Esophagus muscularis mucosa (tissue), 4 donors: ENCODE measurements around the gene TBC1D10A. TPM values are rescaled to one million over a fixed set of nuclear protein-coding genes. Genes with fewer than 3 reads are reported as not detected.
A peak's percentile ranks its signal among the peaks of the same experiment; 100 is the strongest.

Source experiments
- DNase-seq: peaks from one replicate; pipeline ENCODE4 v3.0.0-alpha.2; 2017; ENCODE audit errors: extremely low spot score
- H3K27ac ChIP-seq, 4 donors: fragments of 200-600 bp; sonication (generic); replicated peaks in 1 of 4; 1 replicate in 3 of 4; 2 replicates in 1 of 4; pipeline ENCODE4 v1.5.1; 2016 to 2019; ENCODE audit warnings: mild to moderate bottlenecking in 1 of 4
- H3K27me3 ChIP-seq, 4 donors: fragments of 200-600 bp; sonication (generic); one replicate each; pipeline versions ENCODE4 v1.5.1 to v1.6.0; 2016 to 2019
- H3K36me3 ChIP-seq, 4 donors: fragments of 200-600 bp; sonication (generic); one replicate each; pipeline ENCODE4 v1.5.1; 2016 to 2019
- H3K4me1 ChIP-seq, 4 donors: fragments of 200-600 bp; sonication (generic); one replicate each; pipeline ENCODE4 v1.5.1; 2016 to 2019
- H3K4me3 ChIP-seq, 4 donors: fragments of 200-600 bp; sonication (generic); 1 replicate in 2 of 4; 2 replicates in 2 of 4; pipeline ENCODE4 v1.5.1; 2016 to 2019; ENCODE audit warnings: mild to moderate bottlenecking in 4 of 4, moderate library complexity in 1 of 4
- H3K9me3 ChIP-seq, 4 donors: fragments of 200-600 bp; sonication (generic); 1 replicate in 3 of 4; 2 replicates in 1 of 4; pipeline ENCODE4 v1.5.1; 2016 to 2019
- EP300 ChIP-seq: sonication (generic); formaldehyde crosslinking; IDR thresholded peaks from one replicate; pipeline ENCODE4 v1.6.1; 2017; ENCODE audit warnings: antibody characterized with exemption
- POLR2A ChIP-seq: fragments of 450-650 bp; IDR thresholded peaks from one replicate; pipeline ENCODE4 v1.6.1; 2017; ENCODE audit warnings: antibody characterized with exemption, moderate library complexity, mild to moderate bottlenecking, low read depth
- POLR2AphosphoS5 ChIP-seq, 2 donors: sonication (generic); formaldehyde crosslinking; IDR thresholded peaks; one replicate each; pipeline ENCODE4 v1.6.1; 2017; ENCODE audit warnings: antibody characterized with exemption in 2 of 2
- WGBS: methylation state at CpG from one replicate; pipeline ENCODE4 v1.1.5; 2018; 5-methylcytosine and 5-hydroxymethylcytosine counted together
- intact Hi-C: fragments of 100-400 bp; cut with DNase I; formaldehyde crosslinking; loops from one replicate; pipeline ENCODE4 v1.15.1; 2023
- total RNA-seq, 4 donors: library from RNA; depleted of rRNA; stranded (reverse); fragments of >200 nt; gene quantifications; one replicate each; pipeline versions ENCODE4 v1.1.0 to v1.2.1, GENCODE V29; 2016
- TF ChIP-seq, protein P1 (sequence below), 3 experiments: fragments of 200-600 bp in 2 of 3; fragments of 450-650 bp in 1 of 3; sonication (generic) in 2 of 3; IDR thresholded peaks; one replicate each; pipeline ENCODE4 v1.5.1; 2017 to 2019; ENCODE audit warnings: antibody characterized with exemption in 3 of 3, mild to moderate bottlenecking in 2 of 3, moderate library complexity in 1 of 3

Gene TBC1D10A
- total RNA-seq, 4 donors from 2014 or later, result 29.5 to 40.3 (median 38.0) TPM

- WGBS, result 89% methylated on average over 2 of the region's 2 CpGs
- H3K27ac ChIP-seq, result peak overlapping the region in 2 of 4 donors; percentile 13 to 17
- H3K9me3 ChIP-seq, result no peaks in the 10 kb centered on the region
- H3K4me3 ChIP-seq, result no peak overlapping the region
- H3K36me3 ChIP-seq, result peaks cover 71 to 82% (median 79%) of the 10 kb centered on the region in 4 donors
- H3K27me3 ChIP-seq, result no peaks in the 10 kb centered on the region
- peaks cover 0 to 8% (median 3%) of the 10 kb centered on the region in 4 donors for H3K4me1 ChIP-seq
- intact Hi-C loops, result no loop called here
- TF ChIP-seq, protein P1, sequence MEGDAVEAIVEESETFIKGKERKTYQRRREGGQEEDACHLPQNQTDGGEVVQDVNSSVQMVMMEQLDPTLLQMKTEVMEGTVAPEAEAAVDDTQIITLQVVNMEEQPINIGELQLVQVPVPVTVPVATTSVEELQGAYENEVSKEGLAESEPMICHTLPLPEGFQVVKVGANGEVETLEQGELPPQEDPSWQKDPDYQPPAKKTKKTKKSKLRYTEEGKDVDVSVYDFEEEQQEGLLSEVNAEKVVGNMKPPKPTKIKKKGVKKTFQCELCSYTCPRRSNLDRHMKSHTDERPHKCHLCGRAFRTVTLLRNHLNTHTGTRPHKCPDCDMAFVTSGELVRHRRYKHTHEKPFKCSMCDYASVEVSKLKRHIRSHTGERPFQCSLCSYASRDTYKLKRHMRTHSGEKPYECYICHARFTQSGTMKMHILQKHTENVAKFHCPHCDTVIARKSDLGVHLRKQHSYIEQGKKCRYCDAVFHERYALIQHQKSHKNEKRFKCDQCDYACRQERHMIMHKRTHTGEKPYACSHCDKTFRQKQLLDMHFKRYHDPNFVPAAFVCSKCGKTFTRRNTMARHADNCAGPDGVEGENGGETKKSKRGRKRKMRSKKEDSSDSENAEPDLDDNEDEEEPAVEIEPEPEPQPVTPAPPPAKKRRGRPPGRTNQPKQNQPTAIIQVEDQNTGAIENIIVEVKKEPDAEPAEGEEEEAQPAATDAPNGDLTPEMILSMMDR (IDR thresholded peaks at IDR 0.05), result no peak
- TF ChIP-seq EP300 (no peak), POLR2A (no peak), POLR2AphosphoS5 (IDR thresholded peaks at IDR 0.05) (no peak)
- no peak for DNase-seq
Observed at GRCh38 chr22:30332994-30333706, 6.4 kb upstream of the TBC1D10A start.

DNA sequence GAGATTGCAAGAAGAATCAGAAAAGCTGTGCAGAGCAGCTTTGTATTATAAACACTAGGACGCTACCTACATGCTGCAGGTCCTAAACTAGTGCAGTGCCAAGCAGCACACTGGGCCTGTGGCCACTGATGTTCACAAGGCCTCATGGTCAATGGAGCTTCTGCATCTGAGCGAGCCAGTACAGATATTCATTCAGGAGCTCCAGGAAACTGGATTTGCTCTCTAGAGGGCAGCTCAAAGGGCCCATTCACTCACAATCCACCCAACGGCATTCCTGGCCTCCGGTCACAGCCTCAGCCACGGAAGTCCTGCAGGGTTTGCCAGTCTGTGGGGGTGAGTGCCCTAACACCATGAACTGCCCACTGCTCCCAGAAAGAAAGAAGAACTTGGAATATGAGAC lies 5.8 kb upstream of the TBC1D10A start:
- H3K27ac ChIP-seq, result peak overlapping the region in 2 of 4 donors; percentile 13 to 17
- no peak for TF ChIP-seq POLR2A
- TF ChIP-seq POLR2AphosphoS5 (IDR thresholded peaks at IDR 0.05), result no peak
- TF ChIP-seq, protein P1 (IDR thresholded peaks at IDR 0.05), result no peak
- no peak for TF ChIP-seq EP300

DNA sequence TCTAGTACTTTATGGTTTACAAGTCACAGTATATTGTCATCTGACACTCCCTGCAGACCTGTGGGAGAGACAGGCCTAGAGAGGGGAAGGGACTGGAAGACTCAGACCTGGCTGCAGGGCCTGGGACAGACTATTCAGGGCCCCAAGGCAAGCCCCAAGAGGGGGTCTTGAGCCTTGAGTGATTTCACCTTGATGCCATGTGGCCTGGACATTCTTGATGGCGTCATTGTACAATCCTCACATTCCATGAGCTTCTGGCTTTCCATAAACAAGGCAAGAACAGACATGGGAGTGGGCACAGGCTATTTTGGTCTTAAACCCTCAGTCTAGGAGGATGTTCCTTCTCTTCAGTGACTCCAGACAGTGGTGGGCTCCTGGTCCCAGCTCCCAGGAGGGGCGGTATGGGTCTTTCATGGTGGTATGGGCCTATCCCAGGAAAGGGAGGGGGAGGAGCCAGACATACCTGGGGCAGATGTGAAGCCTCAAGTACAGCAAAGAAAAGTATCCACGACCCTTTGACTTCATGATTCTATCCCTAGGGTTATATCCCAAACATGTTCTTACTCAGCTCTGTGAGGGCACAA lies 1.8 kb upstream of the TBC1D10A start:
- no peaks in the 10 kb centered on the region for H3K27me3 ChIP-seq
- DNase-seq, result no peak
- H3K9me3 ChIP-seq, result no peaks in the 10 kb centered on the region
- 56% methylated on average over 3 of the region's 3 CpGs for WGBS
- peaks cover 25 to 36% (median 33%) of the 10 kb centered on the region in 4 donors for H3K36me3 ChIP-seq
- H3K27ac ChIP-seq, result peak overlapping the region in 1 of 4 donors; percentile 5
- H3K4me3 ChIP-seq, result no peak overlapping the region
- TF ChIP-seq, protein P1 (IDR thresholded peaks at IDR 0.05), result no peak
- TF ChIP-seq EP300 (no peak), POLR2AphosphoS5 (IDR thresholded peaks at IDR 0.05) (no peak)
- intact Hi-C loops, result no loop called here
- H3K4me1 ChIP-seq, result peaks cover 29 to 35% (median 35%) of the 10 kb centered on the region in 4 donors

More for the DNA sequence above, 5.8 kb upstream of the TBC1D10A start:
- no peak for DNase-seq
- H3K4me3 ChIP-seq, result no peak overlapping the region
- H3K9me3 ChIP-seq, result no peaks in the 10 kb centered on the region
- peaks cover 65 to 76% (median 73%) of the 10 kb centered on the region in 4 donors for H3K36me3 ChIP-seq
- peaks cover 0 to 9% (median 5%) of the 10 kb centered on the region in 4 donors for H3K4me1 ChIP-seq
- no peaks in the 10 kb centered on the region for H3K27me3 ChIP-seq
- WGBS, result 80% methylated on average over 4 of the region's 5 CpGs
- intact Hi-C loops, result no loop called here

DNA sequence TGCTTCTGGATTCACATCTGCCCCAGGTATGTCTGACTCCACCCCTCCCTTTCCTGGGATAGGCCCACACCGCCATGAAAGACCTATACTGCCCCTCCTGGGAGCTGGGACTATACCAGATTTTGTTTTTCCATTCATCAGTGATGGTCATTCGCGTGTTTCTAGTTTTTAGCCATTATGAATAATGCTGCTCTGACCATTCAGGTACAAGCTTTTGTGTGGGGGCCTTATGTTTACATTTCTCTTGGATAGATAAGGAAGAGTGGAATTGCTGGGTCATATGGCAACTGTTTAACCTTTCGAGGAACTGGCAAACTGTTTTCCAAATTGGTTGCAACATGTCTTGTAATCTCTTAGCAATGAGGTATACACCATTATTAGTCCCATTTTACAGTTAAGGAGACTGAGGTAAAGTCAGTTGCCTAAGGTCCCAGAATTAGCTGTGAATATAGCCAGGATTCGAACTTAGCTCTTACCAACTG lies 1.2 kb upstream of the TBC1D10A start:
- peaks cover 20 to 30% (median 27%) of the 10 kb centered on the region in 4 donors for H3K36me3 ChIP-seq
- no peaks in the 10 kb centered on the region for H3K9me3 ChIP-seq
- H3K4me1 ChIP-seq, result peaks cover 34 to 42% (median 41%) of the 10 kb centered on the region in 4 donors
- H3K4me3 ChIP-seq, result no peak overlapping the region
- intact Hi-C loops, result loop anchor here (2.0 kb wide), 1 partner anchor 39 kb away; the partner anchor contains the start of gene CASTOR1
- WGBS, result 88% methylated on average over 5 of the region's 5 CpGs
- no peak for DNase-seq
- H3K27me3 ChIP-seq, result no peaks in the 10 kb centered on the region
- H3K27ac ChIP-seq, result peak overlapping the region; percentile 93 to 95 (median 94)
- TF ChIP-seq, protein P1 (IDR thresholded peaks at IDR 0.05), result no peak
- no peak for TF ChIP-seq POLR2AphosphoS5 (IDR thresholded peaks at IDR 0.05)
- TF ChIP-seq EP300, result no peak
- TF ChIP-seq POLR2A, result no peak
